NCI-H510A treated with DMSO at 0.1 percent for 48 hours (cell line): ENCODE measurements around the gene CACNA1B.

Experiments
- DNase-seq: peaks from one replicate; lab custom pipeline; 2025; lab: John Stamatoyannopoulos, UW

Gene CACNA1B

DNA sequence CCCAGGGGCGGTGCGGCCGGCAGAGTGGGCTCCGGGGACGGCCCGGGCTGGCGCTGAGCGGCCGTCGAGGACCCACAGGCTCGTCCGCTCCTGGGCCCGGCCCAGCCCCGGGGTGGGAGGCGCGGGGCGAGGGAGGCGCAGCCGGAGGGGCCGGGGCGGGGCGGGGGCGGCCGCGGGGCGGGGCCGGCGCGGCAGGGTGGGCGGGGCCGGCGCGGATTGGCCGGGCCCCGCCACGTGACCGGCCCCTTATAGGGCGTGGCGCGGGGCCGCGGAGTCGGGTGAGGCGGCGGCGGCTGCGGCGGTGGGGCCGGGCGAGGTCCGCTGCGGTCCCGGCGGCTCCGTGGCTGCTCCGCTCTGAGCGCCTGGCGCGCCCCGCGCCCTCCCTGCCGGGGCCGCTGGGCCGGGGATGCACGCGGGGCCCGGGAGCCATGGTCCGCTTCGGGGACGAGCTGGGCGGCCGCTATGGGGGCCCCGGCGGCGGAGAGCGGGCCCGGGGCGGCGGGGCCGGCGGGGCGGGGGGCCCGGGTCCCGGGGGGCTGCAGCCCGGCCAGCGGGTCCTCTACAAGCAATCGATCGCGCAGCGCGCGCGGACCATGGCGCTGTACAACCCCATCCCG, at the start of gene CACNA1B:
Gene CACNA1B, plus strand, starts transcription at position 277 of the 617 bp plus-strand sequence. Its CDS starts 152 bp downstream, at position 429.
- peak; percentile 20 for DNase-seq

- no peak for DNase-seq
Observed at GRCh38 chr9:137827908-137828526, 49.6 kb upstream of the CACNA1B start.

- no peak for DNase-seq
Observed at GRCh38 chr9:137828527-137829259, 48.9 kb upstream of the CACNA1B start.

DNA sequence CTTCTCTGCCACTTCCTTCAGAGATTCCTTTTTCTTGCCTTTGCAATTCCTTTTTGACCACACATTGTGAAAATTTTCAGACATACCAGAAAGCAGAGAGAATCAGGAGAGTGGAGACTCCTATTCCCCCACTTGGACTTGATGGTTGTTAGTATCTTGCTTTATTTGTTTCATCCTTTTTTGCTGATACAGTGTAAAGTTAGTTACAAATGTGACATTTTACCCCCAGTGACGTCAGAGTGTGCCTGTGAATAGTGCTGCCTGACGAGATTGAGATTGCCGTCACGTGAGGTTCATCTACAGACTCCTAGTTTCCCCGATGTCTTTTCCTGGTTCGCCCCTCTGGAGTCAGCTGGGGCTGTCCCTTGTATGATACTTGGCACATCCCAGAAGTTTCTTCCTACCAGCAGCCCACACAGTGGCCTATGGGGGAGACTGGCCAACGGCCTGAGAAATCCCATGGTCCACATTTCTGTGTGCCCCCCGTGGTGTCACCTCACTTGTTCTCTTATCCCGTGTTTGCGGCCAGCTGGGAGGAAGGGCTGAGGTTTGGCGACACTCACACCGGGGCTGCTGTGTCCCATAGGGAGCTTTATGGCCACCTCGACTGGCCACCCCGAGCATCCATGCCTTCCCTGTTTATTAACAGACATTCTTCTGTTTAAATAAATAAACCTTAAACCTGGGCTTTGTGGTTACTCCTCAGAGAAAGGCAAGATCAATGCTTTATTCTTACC, 48.2 kb upstream of the CACNA1B start:
- no peak for DNase-seq

DNA sequence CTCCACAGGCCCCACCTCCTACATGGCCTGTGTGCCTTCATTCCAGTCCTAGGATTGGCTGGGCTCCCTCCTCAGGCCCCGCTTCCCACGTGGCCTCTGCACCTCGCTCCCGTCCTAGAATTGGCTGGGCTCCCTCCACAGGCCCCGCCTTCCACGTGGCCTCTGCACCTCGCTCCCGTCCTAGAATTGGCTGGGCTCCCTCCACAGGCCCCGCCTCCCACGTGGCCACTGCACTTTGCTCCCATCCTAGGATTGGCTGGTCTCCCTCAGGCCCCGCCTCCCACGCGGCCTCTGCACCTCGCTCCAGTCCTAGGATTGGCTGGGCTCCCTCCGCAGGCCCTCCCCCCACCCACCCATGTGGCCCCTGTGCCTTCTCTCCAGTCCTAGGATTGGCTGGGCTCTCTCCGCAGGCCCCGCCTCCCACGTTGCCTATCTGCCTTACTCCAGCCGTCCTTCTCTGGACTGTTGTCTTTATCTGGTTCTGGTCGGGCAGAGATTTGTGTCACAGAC, 45.3 kb upstream of the CACNA1B start:
- no peak for DNase-seq

DNA sequence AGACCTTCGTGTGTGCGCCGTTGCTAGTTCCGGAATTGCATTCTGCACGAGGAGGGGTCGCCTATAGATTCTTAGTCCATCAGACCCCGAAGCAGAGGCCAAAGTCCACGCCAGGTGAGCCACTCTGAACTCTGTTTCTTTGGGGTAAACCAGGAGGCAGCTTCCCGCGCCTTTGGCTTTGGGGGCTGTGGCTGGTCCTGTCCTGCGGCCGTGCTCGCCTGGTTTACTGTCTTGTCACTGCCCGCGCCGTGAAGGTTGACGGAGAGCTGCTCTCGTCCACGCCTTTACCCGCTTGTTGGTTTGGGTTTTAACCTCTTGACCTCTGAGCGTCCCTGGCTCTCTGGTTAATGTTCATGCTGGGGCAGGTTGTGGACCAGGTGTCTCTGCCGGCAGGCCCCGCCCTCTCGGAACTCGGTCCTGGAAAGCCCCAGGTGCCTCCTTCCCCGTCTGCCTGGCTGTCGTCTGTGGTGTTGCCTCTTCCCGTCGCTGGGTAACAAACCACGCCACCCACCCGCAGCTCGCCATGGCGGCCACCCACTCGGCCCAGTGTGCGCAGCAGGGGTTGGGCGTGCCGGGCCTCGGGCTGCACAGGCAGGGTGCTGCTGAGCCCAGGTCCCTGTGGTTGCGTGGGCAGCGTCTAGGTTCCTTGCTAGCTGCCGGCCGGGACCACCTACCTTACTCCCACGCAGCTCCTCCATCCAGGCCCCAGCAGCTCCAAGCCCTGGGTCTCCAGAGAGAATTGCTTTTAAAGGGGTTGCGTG, 44.6 kb upstream of the CACNA1B start:
- DNase-seq = no peak

- DNase-seq = no peak
Observed at GRCh38 chr9:137833721-137834613, 43.6 kb upstream of the CACNA1B start.

DNA sequence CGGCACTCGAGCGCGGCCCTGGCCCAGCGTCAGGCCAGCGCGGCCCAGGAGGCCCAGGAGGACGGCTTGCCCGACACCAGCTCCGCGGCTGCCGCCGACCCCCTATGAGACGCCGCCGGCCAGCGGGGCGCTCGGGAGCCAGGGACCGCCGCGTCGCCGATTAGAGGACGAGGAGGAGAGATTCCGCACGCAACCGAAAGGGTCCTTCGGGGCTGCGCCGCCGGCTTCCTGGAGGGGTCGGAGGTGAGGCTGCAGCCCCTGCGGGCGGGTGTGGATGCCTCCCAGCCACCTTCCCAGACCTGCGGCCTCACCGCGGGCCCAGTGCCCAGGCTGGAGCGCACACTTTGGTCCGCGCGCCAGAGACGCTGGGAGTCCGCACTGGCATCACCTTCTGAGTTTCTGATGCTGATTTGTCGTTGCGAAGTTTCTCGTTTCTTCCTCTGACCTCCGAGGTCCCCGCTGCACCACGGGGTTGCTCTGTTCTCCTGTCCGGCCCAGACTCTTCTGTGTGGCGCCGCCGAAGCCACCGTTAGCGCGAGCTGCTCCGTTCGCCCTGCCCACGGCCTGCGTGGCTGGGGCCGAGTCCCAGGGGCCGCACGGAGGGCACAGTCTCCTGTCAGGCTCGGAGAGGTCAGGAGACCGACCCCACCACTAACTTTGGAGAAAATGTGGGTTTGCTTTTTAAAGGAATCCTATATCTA, 42.6 kb upstream of the CACNA1B start:
- no peak for DNase-seq

- no peak for DNase-seq
Observed at GRCh38 chr9:137836151-137836830, 41.3 kb upstream of the CACNA1B start.

DNA sequence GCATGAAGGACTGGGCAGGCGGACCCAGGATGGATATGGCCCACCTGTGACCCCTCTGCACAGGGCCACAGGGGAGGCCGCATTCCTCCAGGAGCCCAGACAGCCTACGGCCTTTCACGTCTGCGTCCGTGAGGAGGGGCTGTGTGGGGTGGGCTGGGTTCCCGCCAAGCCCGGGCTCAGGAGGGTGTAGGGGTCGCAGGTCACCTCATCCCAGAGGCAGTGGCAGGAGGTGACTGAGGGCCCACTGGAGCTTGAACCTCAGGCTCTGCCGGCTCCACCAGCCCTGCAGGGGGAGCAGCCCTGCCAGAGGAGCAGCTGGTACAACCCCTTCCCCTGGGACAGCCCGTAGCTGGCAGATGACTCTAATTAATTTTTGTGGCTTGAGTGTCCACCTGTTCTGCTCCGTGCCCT, 40.7 kb upstream of the CACNA1B start:
- DNase-seq = no peak

- no peak for DNase-seq
Observed at GRCh38 chr9:137837345-137838278, 40.0 kb upstream of the CACNA1B start.

DNA sequence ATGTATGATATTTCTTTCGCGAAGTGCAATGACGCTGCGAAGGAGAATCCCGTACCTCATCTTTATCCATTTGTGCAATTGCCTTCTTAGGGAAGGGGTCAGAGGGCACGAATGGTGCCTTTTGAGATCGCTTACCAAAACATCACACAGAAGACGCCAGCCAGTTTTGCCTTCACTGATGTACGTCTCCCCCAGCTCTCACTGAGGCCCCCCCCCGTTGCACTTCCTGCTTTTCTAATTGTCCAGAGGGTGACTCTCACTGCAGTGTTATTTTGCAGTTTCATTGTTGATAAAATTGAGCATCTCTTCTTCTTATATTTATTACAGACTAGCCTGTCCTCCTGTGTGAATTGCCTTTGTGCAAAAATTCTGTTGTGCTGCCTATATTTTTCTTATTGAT, 39.0 kb upstream of the CACNA1B start:
- no peak for DNase-seq

- no peak for DNase-seq
Observed at GRCh38 chr9:137843355-137843754, 34.2 kb upstream of the CACNA1B start.

DNA sequence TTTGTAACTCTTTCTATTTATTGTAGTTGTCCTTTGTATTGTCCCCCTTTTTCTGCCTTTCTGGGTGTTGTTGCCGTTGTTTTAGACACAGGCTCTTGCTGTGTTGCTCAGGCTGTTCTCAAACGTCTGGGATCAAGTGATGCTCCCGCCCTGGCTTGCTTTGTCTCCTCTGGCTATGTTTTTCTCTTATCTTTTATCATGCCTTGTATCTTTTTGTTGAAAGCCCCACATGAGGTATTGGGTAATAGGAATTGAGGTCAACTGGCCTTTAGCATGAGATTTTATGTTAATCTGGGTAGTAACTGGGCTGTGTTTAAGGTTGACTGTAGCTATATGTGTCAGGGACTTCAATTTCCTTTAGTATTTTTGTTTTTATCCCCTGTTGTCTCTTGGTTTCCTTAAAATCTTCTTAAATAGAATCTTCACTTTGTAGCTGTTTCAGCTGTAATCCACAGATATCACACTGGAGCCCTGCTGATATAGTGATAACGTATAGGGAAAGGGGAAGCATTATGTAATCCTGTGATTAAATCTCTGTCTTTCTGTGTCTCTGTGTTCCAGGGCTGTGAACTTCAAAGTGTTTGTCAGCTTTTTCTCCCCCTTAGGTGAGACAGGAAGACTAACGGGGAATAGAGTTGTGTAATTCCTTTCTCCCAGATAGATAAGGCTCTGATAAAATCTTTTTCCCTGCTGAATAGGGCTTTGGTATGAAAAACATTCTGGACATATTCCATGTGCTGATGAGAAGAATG, 25.9 kb upstream of the CACNA1B start:
- DNase-seq = no peak

DNA sequence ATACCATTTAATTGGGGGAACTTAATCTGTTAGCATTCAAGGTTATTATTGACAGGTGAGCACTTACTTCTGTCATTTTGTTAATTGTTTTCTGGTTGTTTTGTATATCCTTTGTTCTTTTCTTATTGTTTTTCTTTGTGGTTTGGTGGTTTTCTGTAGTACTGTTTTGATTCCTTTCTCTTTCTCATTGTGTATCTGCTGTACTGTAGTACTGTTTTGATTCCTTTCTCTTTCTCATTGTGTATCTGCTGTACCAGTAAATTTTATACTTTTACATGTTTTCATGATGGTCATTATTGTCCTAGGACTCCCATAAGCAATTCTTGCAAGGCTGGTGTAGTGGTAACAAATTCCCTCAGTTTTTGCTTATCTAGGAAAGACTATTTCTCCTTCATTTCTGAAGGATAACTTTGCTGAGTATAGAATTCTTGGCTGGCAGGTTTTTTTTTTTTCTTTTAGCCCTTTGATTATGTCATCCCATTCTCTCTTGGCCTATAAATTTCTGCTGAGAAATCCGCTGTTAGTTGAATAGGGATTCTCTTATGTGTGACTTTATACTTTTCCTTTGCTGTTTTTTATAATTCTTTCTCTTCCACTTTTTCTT, 24.1 kb upstream of the CACNA1B start:
- DNase-seq = no peak

GRCh38 chr9:137860361-137860760, 17.2 kb upstream of the CACNA1B start:
- DNase-seq = no peak

GRCh38 chr9:137865581-137866145, 11.9 kb upstream of the CACNA1B start:
- no peak for DNase-seq
